Activated gamma-delta T cell (primary cell): ENCODE data around the gene C2orf69.
"Not testable (repeated sequence)": the region's sequence is repeated elsewhere in the genome, so short reads cannot be mapped to it uniquely, and the experiment has no call there.

Source experiments
- DNase-seq: peaks from one replicate; lab custom pipeline; 2025; lab: John Stamatoyannopoulos, UW
- total RNA-seq, 2 donors: gene quantifications; one replicate each; lab custom pipeline; 2026; lab: John Stamatoyannopoulos, UW

Gene C2orf69, protein sequence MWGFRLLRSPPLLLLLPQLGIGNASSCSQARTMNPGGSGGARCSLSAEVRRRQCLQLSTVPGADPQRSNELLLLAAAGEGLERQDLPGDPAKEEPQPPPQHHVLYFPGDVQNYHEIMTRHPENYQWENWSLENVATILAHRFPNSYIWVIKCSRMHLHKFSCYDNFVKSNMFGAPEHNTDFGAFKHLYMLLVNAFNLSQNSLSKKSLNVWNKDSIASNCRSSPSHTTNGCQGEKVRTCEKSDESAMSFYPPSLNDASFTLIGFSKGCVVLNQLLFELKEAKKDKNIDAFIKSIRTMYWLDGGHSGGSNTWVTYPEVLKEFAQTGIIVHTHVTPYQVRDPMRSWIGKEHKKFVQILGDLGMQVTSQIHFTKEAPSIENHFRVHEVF
- total RNA-seq, result 23.7 to 24.7 reads per million in 2 donors

- DNase-seq, result peak; percentile 68
These were observed at the start of gene C2orf69 for GRCh38 chr2:199911052-199911876. Gene C2orf69, plus strand, starts transcription at chr2:199911293. Its CDS starts 146 bp downstream, at chr2:199911439.

DNA sequence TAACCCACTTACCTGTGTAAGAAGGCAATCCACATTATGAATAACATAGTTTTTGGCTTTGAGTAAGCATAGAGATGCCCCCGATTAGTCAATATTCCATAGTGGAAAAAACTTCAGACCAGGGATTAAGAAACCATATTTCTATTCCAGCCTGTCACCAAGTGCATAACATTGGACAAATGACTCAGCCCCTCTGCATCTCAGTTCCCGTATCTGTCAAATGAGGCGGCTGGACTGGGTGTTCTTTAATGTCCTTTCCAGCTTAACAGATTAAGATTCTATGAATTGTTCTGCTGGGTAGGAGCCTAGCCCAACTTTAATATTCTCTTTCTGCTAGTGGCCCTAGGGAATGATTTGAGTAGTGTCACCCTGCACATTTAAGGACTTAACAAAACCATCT is 48.3 kb upstream of the C2orf69 start:
- no peak for DNase-seq

GRCh38 chr2:199865905-199866304 is 45.2 kb upstream of the C2orf69 start:
- no peak for DNase-seq

- no peak for DNase-seq
These were observed 42.5 kb upstream of the C2orf69 start for GRCh38 chr2:199868431-199869226.

DNA sequence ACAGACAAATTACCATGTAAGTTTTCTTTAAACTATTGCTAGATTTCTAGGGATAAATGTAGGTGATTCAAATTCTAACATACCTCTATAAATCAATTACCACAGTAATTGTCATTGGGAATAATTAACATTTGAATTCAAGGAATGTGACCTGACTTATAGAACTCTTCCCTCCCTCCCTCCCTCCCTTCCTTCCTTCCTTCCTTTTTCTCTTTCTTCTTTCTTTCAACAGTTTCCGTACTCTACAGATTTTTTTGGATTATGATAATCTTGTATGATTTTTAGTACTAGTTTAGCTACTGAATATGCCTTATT is 41.9 kb upstream of the C2orf69 start:
- DNase-seq, result no peak

DNA sequence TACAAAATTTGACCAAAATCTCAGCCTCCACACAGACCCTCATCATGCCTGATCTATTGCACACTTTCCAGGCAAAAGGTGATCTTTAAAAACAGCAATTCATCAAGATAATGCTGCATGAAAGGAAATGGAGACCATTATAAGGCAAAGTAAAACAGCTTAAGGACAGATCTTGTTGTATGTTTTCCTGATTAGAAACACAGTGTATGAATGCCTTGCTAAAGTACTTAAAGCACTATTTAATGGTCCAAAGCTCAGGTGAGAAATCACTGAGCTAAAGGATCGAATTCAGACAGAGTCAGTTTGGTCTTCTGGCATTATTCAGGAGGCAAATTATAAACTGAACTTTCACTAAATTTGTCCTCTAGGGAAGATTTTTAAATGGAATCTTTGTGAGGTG is 41.4 kb upstream of the C2orf69 start:
- no peak for DNase-seq

DNA sequence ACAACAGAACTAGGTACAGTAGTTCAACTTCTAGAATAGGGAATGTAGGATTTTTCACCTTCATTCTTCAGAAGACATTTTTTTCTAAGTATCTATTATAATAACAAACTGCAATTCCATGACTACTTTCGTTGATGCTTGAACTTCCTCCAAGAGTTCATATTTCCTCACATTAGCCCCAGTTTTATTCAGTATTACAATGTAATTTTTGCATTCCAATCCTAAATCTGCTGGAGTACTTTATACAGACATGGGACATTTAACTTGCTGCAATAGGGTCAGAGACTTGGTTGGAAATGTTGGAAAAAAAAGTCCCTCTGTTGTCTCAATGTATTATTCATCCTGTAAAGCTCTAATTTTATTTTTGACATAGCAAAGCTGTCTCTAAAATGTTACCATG is 40.5 kb upstream of the C2orf69 start:
- DNase-seq, result no peak

- no peak for DNase-seq
These were observed 36.9 kb upstream of the C2orf69 start for GRCh38 chr2:199874209-199874608.

DNA sequence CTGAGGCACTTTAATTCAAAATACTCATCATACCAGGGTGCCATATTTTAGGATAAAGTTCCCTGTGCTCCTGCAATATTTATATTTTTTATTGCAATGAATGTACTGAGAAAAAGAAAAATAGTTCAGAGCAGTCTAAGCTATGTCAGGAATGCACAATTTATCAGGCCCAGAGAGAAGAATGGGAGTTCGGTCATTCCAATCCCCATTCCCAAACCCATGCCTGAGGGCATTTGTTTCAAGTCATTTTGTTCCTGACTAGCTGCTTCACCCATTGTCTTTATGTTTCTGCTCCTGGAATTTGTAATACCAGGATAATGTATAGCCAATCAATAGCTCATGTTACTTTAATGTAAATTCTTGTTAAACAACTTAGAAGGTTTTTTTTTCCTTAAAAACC is 35.7 kb upstream of the C2orf69 start:
- no peak for DNase-seq

DNA sequence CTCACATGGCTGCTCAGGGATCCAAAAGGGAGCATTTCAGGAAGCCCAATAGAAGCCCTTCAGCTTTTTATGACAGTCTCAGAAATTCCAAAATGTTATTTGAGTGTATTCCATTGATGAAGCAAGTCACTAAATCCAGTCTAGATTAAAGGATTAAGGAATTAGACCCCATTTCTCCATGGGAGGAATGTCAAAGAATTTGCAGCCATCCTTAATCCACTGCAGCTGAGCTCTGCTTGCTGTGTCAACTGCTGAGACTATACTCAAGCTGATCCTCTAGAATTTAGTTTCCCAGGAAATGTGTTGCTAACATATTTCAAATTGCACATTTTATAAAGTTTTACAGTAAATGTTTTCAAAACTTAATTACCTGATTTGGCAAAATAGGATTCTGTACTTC is 28.4 kb upstream of the C2orf69 start:
- DNase-seq, result no peak

GRCh38 chr2:199883474-199884212 is 27.4 kb upstream of the C2orf69 start:
- no peak for DNase-seq

GRCh38 chr2:199895406-199895805 is 15.7 kb upstream of the C2orf69 start:
- DNase-seq, result no peak

DNA sequence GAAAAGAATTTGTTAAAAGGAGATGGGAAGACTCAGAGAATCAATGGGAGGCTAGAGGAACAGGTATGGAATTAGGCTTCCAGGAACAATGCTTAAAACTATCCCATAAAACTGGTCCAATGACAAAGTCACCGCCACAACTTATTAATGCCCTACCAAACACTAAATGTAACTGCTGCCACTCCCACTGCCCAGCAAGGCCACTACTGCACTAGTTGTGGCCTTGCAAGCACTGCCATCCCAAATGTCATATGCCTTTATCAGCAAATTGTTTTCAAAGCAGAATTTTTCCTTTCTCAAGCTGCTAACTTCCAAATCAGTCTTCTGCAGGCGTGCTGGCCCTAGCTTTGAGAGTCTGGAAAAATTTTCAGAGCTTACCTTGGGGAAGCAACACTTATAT is 14.5 kb upstream of the C2orf69 start:
- DNase-seq, result no peak

DNA sequence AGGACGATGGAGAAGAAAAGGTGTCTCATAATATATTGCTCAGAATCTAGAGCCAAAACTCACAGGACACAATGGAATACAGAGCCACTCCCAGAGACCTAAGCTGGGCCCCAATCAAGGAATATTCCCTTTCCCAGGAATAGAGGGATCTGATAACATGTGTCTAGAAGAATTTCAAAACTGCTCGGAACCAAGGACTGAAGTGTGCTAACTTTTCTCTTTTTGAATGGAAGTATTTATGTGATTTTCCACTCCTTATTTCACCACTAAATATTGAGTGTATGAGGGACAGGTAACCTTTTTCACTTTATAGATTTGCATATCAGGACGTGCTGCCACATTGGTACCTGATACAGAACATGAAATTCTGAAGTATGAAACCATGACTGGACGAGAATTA is 9.2 kb upstream of the C2orf69 start:
- no peak for DNase-seq

DNA sequence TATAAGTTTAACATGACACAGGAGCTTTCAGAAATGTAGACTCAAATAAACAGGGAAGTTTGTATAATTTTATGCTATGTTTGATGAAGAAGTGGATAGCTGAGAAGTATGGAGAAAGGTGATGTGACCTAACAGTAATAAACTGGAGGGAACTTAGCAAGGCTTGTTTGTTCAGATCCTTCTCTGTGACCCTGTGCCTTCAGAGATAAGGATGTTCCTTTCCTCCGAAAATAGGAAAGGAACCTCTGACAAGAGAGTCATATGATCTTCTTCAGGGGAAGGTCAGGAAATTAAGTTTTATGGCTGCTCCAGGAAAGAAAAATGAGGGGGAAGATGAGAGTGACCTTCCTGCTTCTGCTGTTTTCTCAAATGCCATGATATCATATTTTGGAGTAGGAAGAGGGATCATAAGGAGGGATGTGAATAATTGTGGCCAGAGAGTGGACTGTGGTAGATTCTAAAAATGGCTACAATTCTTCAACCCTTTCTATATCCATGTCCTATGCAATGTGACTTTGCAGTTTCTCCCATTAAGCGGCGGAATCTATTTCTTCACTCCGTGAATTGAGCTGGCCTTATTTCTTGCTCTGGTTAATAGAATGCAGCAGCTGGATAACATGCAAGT is 8.5 kb upstream of the C2orf69 start:
- no peak for DNase-seq

- DNase-seq, result no peak
These were observed 8.0 kb upstream of the C2orf69 start for GRCh38 chr2:199903111-199903510.

- no peak for DNase-seq
These were observed 3.9 kb upstream of the C2orf69 start for GRCh38 chr2:199907008-199907714.

DNA sequence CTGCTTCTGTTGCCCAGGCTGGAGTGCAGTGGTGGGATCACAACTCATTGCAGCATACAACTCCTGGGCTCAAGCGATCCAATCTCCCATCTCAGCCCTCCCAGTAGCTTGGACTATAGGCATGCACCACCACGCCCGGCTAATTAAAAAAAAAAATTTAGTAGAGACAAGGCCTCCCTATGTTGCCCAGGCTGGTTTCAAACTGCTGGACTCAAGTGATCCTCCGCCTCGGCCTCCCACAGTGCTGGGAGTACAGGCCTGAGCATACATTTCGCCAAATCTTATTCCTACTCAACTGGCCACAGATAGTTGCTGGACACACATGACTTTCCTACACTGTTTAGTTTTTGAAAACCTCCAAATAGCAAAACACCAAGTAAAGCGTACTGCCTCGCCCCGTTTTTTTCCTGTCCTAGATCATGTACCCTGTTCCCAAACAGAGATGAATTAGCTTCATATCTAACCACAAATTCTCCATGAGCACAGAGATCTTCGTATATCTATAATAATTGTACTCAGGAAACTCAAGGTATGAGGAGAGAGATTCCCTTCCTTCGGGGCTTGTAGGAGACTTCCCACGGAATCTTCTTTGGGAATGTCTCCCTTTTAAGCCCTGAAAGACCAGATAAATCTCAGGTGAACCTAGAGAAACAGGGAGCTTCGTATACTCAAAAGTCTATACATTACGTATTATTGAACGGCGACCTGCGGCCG is 598 bp upstream of the C2orf69 start:
- no peak for DNase-seq

GRCh38 chr2:199911877-199912161 is 726 bp downstream of the C2orf69 start:
- no peak for DNase-seq

- DNase-seq, result not testable (repeated sequence)
These were observed 1.5 kb downstream of the C2orf69 start for GRCh38 chr2:199912553-199913114.
